HG03469 (cell line): ENCODE measurements around the gene GAS2L2.

Source experiments
- ATAC-seq: cut with Tn5 transposase; IDR thresholded peaks from one replicate; pipeline ENCODE4 v1.9.1; 2021; ENCODE audit warnings: mild to moderate bottlenecking, moderate library complexity, moderate number of reproducible peaks; ENCODE audit not compliant: unreplicated experiment

GAS2L2 gene

GRCh38 chr17:35730400-35731005, 22.5 kb downstream of the GAS2L2 start:
- ATAC-seq: no peak

- no peak for ATAC-seq
These were observed 23.6 kb downstream of the GAS2L2 start for GRCh38 chr17:35729405-35729833.

- ATAC-seq: no peak
These were observed 24.5 kb downstream of the GAS2L2 start for GRCh38 chr17:35728551-35728950.

- no peak for ATAC-seq
These were observed 25.4 kb downstream of the GAS2L2 start for GRCh38 chr17:35727635-35728034.

GRCh38 chr17:35726953-35727460, 26.0 kb downstream of the GAS2L2 start:
- no peak for ATAC-seq

GRCh38 chr17:35726127-35726952, 26.7 kb downstream of the GAS2L2 start:
- no peak for ATAC-seq

- ATAC-seq: no peak
These were observed 27.3 kb downstream of the GAS2L2 start for GRCh38 chr17:35725802-35726126.

GRCh38 chr17:35725058-35725457, 28.0 kb downstream of the GAS2L2 start:
- no peak for ATAC-seq

GRCh38 chr17:35723735-35724134, 29.3 kb downstream of the GAS2L2 start:
- no peak for ATAC-seq

GRCh38 chr17:35717475-35717874, 35.6 kb downstream of the GAS2L2 start:
- ATAC-seq: no peak

- ATAC-seq: no peak
These were observed 36.1 kb downstream of the GAS2L2 start for GRCh38 chr17:35716897-35717465.

- ATAC-seq: no peak
These were observed 36.9 kb downstream of the GAS2L2 start for GRCh38 chr17:35716173-35716572.

- ATAC-seq: no peak
These were observed 37.6 kb downstream of the GAS2L2 start for GRCh38 chr17:35715416-35715815.

- no peak for ATAC-seq
These were observed 38.1 kb downstream of the GAS2L2 start for GRCh38 chr17:35714988-35715387.

- no peak for ATAC-seq
These were observed 39.8 kb downstream of the GAS2L2 start for GRCh38 chr17:35713069-35713728.

GRCh38 chr17:35710950-35711349, 42.1 kb downstream of the GAS2L2 start:
- no peak for ATAC-seq

GRCh38 chr17:35709874-35710273, 43.2 kb downstream of the GAS2L2 start:
- no peak for ATAC-seq

- no peak for ATAC-seq
These were observed 44.1 kb downstream of the GAS2L2 start for GRCh38 chr17:35708951-35709350.

GRCh38 chr17:35708149-35708548, 44.9 kb downstream of the GAS2L2 start:
- ATAC-seq: no peak

- no peak for ATAC-seq
These were observed 47.3 kb downstream of the GAS2L2 start for GRCh38 chr17:35705705-35706104.

GRCh38 chr17:35705230-35705629, 47.8 kb downstream of the GAS2L2 start:
- no peak for ATAC-seq
